Activated CD8-positive, alpha-beta memory T cell treated with anti-CD3 and anti-CD28 coated beads for 4 hours (primary cell): ENCODE measurements around the gene WDR83.
"Not testable (repeated sequence)": the region's sequence is repeated elsewhere in the genome, so short reads cannot be mapped to it uniquely, and the experiment has no call there.

Source experiments
- DNase-seq, 2 donors: peaks; one replicate each; pipeline ENCODE4 v3.0.0-alpha.2; 2020; ENCODE audit warnings: low read depth in 2 of 2

Gene WDR83

DNA sequence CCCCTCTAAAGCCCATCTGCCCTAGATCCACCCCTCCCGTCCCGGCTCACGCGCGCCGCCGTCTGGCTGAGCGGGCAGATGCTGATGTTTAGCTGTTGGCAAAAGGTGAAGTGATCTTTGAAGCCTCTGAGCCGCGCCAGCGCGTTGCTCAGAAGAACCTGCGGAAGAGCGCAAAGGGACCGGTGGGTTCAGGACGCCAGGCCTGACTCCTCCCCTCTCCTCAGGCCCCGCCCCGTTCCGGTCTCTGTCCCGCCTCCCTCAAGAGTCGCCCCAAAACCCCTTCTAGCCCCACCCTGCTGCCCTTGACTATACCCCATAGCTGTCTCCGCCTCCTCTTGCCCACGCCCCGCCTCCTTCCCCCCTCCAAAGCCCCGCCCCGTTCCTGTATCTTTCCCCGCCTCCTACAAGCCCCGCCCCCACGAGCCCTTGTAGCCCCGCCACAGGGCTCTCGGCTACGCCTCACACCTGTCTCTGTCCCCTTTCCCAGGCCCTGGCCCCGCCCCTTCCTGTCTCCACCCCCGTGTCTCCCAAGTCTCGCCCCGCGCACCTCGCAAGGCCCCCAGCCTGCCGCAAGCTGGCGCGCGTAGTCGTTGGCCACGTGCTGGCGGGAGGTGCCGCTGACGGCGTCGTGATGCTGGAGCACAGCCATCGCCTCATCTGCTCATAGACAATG lies 9.6 kb upstream of the WDR83 start:
- DNase-seq = no peak

DNA sequence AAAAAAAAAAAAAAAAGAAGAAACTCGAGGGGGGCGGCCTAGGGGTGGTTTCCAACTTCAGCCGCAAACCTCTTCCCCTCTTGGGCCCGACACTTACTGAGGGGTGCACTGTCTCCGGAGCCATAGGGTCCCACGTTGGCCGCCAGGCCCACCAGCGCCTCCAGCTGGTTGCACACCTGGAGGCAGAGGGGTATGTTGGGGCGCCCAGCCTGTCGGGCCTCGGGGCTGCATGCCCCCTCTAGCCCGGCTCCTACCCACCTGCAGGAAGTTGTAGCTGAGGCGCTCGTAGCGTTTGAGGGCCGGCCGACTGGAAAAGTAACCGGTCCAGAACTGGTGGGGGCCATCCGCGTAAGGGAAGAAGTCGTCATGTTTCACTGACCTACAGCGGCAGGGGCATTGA lies 8.6 kb upstream of the WDR83 start:
- DNase-seq = no peak

DNA sequence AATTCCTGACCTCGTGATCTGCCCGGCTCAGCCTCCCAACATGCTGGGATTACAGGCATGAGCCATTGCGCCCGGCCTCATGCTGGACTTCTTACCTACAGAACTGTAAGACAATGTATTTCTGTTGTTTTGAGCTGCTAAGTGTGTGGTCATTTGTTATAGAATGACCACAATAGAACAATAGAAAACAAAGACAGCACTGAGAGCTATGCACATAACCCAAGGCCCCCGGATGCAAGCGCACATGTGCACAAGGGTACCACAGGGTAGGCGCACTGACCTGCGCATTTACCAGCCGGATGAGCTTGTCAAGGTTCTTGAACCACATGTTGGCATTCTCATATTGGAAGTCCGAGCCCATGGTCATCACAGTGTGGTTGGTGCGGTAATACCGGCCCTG lies 5.6 kb upstream of the WDR83 start:
- DNase-seq = no peak

DNA sequence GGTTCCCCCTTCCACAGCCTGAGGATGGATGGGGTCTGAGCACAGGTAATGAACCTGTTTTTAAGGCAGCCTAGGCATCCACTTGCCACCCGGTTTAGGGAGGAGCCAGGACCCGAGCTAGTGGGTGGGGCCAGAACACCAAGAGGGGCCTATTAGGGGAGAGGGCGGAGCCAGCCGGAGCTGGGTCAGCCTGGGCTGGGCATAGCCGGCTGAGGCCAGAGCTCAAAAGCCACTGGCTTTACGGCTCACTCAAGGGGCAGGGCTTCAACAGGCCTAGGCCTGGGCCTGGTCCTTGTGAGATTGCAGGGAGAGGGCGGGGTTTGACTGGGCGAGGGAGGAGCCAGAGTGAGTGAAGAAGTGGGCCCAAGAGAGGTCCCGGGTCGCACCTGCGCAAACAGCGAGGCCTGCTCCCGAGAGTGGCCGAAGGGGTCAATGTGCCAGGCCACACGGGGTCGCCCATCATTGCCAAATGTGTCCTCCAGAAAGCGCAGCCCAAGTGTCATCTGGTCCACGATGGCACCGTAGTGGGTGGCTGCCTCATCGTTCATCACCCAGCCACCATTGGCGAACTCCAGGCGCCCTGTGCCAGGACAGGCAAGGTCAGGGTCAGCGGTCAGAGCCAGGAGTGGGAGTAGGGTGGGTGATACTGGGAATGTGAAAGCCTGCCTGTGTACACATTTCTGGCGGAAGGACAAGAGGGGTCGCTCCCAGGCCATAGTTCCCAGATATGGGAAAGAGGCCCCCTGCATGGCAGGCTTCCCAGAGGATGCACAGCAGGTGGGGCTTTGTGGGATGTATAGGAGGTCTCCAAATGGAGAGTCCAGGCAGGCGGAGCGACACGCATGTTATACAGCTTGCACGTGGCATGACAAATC lies 2.0 kb upstream of the WDR83 start:
- DNase-seq = no peak

DNA sequence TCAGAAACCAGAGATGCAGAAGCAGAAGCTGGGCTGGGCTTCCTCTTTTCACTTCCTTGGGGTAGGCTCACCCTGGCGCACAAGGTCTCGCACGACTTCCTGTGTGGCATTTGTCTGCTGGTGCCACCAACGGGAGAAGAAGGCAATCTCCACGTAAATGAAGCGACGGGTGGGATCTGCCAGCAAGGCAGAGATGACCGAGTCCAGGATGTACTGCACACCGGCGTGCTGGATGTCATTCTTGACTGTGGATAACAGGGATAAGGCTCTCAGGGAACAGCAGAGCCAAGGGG lies 1.4 kb upstream of the WDR83 start:
- DNase-seq = no peak

DNA sequence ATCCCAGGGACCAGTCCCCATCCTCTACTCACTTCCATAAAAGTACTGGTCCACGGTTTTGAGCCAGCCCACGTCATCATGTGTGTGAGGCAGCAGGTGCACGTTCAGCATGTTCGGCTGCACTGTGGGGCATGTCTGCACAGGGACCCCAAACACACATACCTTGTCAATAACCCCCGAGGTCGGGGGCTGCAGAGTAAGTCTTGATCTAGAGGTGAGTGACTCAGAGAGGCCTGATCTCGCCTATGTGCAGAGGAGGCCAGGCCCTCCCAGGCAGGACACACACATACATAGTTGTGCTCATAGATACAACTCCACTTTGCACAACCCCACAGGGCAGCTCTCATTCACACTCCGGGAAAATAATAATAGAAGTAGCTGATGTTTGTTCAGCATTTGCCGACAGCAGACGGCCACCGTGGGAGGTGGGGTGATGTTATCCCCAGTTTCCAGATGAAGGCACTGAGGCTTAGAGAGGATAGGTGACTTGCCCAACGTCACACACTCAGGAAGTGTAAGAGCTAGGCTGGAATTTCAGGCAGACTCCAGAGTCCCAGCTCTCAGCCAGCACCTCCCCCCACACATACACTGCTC lies 839 bp upstream of the WDR83 start:
- no peak for DNase-seq

- no peak for DNase-seq
Measured at GRCh38 chr19:12667731-12668302, 1.2 kb downstream of the WDR83 start.

DNA sequence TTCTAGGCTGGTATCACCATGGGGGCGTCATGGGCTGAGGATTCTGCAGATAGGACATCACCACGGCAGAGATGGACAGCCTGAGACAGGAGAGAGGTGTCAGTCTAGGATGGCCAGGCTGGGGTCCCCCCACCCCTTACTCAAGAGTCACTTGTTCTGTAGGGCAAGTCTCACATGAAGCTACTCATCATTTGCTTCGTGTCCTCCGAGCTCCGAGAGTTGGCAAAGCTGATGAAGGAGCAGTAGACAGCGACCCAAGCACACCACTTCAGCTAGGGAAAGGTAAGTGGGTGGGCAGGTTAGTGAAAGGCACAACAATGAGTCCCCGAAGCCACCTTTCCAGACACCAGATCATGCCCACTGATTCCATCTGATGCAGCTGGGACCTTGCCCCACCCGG lies 1.7 kb downstream of the WDR83 start:
- DNase-seq = no peak

GRCh38 chr19:12668932-12669269 lies 2.3 kb downstream of the WDR83 start:
- DNase-seq = peak; percentile 38 to 53

DNA sequence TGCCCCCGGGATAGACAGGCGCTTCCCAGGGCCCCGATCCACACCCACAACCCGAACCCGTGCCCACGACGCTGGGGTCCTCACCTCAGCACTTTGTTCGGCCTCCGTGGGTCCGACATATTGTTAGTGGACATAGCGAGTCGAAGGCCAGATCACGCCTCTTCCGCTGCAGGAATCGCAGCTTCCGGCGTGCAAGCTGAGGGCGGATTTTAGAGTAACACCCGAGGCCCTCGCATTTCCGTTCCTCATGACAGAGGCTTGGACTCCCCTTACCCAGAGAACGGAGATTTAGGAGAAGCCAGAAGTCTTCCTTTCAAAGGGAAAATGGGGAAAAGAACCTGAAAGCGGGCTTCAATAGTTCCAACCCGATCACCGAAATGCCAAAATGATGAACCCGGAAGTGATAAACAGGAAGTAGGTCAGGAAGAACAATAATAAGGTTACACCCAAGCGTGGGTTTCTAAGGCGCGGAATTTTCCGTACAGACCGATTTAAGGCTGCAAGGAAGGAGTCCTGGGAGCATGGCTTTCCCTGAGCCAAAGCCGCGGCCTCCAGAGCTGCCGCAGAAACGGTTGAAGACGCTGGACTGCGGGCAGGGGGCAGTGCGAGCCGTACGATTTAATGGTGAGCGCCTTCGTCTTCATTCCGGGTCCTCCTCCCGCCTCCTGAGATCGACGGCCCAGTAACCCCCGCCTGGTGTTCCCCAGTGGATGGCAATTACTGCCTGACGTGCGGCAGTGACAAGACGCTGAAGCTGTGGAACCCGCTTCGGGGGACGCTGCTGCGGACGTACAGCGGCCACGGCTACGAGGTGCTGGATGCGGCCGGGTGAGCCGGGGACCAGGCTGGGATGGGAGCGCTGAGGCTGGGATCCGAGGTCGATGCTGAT lies 2.9 kb downstream of the WDR83 start:
- peak; percentile 52 to 54 for DNase-seq

DNA sequence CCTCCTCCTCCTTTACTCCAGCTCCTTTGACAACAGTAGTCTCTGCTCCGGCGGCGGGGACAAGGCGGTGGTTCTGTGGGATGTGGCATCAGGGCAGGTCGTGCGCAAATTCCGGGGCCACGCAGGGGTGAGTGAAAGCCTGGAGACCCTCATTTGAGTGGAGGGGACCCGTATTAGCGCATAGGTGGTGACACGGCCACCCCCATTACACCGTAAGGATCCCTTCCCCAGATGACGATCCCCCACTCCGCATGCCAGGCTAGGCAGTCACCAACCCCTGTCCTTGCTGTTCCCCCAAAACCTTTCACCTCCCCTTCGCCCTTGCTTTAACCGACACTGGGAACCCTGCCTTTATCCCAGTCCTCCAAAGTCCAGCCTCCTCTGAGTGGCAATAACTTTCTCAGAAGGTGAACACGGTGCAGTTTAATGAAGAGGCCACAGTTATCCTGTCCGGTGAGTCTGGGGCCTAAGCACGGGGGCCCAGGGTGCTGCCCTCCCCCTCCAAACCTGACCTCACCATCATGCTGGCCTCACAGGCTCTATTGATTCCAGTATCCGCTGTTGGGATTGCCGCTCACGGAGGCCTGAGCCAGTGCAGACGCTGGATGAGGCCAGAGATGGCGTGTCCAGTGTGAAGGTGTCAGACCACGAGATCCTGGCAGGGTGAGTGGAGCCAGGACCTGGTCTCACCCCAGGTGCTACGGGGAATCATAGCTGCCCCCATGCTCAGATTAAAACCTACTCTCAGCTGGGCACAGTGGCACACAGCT lies 3.7 kb downstream of the WDR83 start:
- DNase-seq = no peak

- DNase-seq = no peak
Measured at GRCh38 chr19:12672744-12673143, 6.1 kb downstream of the WDR83 start.

DNA sequence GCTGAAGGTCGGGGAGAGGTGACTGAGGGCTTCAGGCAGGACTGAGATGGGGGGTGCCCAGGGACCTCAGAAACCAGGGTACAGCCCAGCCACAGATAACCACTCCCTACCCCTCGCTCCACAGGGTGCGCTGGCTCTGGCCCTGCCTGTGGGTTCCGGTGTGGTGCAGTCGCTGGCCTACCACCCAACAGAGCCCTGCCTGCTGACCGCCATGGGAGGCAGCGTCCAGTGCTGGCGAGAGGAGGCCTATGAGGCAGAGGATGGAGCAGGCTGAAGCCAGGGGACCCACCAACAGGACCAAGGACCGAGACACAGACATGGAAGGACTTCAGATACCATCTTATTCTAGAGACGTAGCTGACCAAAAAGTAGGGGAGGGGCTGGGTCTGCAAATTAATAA lies 8.8 kb downstream of the WDR83 start:
- DNase-seq = no peak

DNA sequence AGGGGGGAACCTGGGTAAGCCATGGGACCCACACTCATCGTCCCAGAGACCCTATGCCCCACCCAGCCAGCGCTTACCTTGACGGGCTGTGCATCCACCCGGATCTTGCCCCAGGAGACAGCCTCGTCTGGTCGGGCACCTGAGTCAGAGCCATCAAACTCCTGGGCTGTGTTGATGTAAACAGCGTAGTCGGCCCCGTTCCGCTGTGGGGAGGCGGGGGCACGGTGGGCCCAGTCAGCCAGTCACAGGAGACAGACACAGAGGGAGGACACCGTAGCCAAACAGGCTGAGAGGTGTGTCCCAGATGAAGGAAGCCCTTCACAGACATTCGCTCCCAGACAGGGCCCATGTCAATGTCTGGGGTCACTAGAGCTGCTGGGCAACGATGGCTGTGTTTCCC lies 9.3 kb downstream of the WDR83 start:
- no peak for DNase-seq

DNA sequence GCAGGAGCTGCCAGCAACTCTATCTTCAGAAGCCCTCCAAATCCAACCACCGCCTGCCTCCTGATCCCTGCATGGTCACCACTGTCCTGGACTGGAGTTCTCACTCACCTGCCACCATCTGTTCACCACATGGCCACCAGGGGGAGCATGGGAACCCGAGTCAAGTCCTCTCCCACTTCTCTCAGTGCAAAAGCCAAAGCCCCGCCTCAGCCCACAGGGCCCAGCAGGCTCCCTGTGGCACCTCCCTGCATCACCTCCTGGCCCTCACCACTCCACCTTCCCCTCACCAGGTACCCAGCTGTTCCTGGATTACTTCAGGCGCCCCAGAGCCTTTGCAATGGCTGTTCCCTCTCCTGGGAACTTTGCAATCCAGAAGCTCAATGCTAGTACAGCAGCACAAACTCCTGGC lies 9.8 kb downstream of the WDR83 start:
- DNase-seq = peak; percentile 70 to 71

- no peak for DNase-seq
Measured at GRCh38 chr19:12676928-12677327, 10.3 kb downstream of the WDR83 start.

DNA sequence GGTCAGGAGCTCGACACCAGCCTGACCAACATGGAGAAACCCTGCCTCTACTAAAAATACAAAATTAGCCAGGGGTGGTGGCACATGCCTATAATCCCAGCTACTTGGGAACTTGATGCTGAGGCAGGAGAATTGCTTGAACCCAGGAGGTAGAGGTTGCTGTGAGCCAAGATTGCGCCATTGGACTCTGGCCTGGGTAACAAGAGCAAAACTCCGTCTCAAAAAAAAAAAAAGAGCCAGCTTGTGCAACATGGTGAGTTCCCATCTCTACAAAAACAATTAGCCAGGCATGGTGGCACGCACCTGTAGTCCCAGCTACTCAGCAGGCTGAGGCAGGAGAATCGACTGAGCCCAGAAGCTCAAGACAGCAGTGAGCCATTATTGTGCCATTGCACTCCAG lies 11.4 kb downstream of the WDR83 start:
- not testable (repeated sequence) for DNase-seq

GRCh38 chr19:12680034-12680433 lies 13.4 kb downstream of the WDR83 start:
- DNase-seq = no peak

DNA sequence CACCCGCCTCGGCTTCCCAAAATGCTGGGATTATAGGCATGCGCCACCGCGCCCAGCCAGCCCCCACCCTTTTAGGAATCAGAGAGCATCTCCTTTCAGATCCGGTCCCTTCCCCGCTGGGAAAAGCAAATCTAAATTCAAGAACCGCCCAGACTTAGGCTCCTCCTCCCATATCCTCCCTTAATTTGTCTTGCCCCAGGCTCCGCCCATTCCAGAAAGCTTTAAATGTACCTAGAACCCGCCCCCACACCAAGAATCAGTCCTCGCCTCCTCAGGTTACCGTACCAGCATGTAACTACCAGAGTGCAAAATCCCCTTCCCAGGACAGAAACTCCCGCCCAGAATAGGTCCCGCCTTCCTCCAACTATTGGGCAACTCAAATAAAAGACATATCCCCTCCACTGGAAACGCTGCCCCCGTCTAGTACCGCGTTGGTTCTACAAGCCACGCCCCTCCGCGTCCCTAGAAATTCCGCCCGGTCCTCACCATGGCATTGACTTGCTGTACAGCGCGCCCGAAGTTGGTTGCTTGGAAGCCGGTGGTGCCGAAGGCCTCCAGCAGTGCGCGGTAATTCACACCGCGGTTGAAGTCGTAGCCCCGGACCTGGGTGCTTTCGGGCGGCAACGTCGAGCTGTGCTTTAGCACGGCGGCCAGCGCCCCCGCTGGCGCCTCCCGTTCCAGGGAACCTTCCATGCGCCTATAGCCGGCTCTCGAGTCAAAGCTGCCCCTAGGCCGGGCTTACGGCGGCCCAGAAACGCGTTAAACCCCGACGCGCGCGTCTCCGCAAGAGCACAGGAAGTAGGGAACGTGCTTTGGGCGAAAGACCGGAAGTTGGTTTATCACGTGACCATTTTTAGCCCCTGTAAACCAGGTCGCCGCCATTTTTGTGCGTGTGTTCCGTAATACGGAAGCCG lies 14.7 kb downstream of the WDR83 start, which contains the start of gene DHPS:
Gene DHPS (minus strand): TSS at position 807 of the 914 bp plus-strand sequence. CDS start 114 bp downstream, at position 693.
- peak; percentile 79 to 86 for DNase-seq

- DNase-seq = no peak
Measured at GRCh38 chr19:12685831-12686230, 19.2 kb downstream of the WDR83 start.
